Natural killer cell treated with Interleukin-12 subunit alpha and Interleukin-12 subunit beta and Interleukin-15 and Interleukin-18, amount 100 ng/mL, for 72 hours (primary cell): ENCODE results near the gene ALOX15B. TPM values are rescaled to one million over a fixed set of nuclear protein-coding genes. Genes with fewer than 3 reads are reported as not detected.

ENCODE experiments used
- ATAC-seq, 2 donors: fragments of 150-1000 bp; cut with Tn5 transposase in 1 of 2; sonication (Bioruptor Pico), chemical (Tn5 transposase) in 1 of 2; 2 replicates each; pipeline ENCODE4 v1.10.0; 2021
- DNase-seq: peaks from one replicate; pipeline ENCODE4 v3.0.0; 2022; ENCODE audit warnings: low spot score
- H3K27ac Mint-ChIP-seq, 2 donors: 1 replicate in 1 of 2; 2 replicates in 1 of 2; pipeline ENCODE4 v1.8.0; 2022; ENCODE audit warnings: mixed read lengths in 2 of 2, mild to moderate bottlenecking in 1 of 2, moderate library complexity in 1 of 2
- H3K27me3 Mint-ChIP-seq, 2 donors: 1 replicate in 1 of 2; 2 replicates in 1 of 2; pipeline ENCODE4 v1.8.0; 2022; ENCODE audit warnings: mixed read lengths in 2 of 2
- H3K36me3 Mint-ChIP-seq: one replicate; pipeline ENCODE4 v1.8.0; 2022; ENCODE audit warnings: mixed read lengths
- H3K4me1 Mint-ChIP-seq, 2 donors: 1 replicate in 1 of 2; 2 replicates in 1 of 2; pipeline ENCODE4 v1.8.0; 2022; ENCODE audit warnings: low read depth in 2 of 2, mixed read lengths in 2 of 2, mild to moderate bottlenecking in 1 of 2
- H3K4me3 Mint-ChIP-seq: one replicate; pipeline ENCODE4 v1.8.0; 2022; ENCODE audit warnings: mixed read lengths
- H3K9me3 Mint-ChIP-seq: 2 replicates; pipeline ENCODE4 v1.8.0; 2022; ENCODE audit warnings: mixed read lengths
- total RNA-seq, 2 donors: library from RNA; stranded (reverse); gene quantifications; one replicate each; pipeline ENCODE4 v1.2.3, GENCODE V29; 2022

Gene ALOX15B
- total RNA-seq, 2 donors from 2014 or later, result not detected

GRCh38 chr17:8005967-8006730, 32.7 kb upstream of the ALOX15B start:
- peaks cover 6 to 7% of the 10 kb centered on the region in 2 donors for H3K4me1 Mint-ChIP-seq
- no peak for DNase-seq
- ATAC-seq, result no peak
- no peaks in the 10 kb centered on the region for H3K9me3 Mint-ChIP-seq
- no peaks in the 10 kb centered on the region for H3K36me3 Mint-ChIP-seq
- H3K4me3 Mint-ChIP-seq, result no peak overlapping the region
- H3K27me3 Mint-ChIP-seq, result peaks cover 26 to 28% of the 10 kb centered on the region in 2 donors
- no peak overlapping the region for H3K27ac Mint-ChIP-seq

GRCh38 chr17:8006836-8007680, 31.8 kb upstream of the ALOX15B start:
- Mint-ChIP-seq H3K4me3 (no peak overlapping the region), H3K27me3 (peaks cover 18 to 21% of the 10 kb centered on the region in 2 donors), H3K27ac (no peak overlapping the region), H3K4me1 (peaks cover 3% of the 10 kb centered on the region in 2 donors), H3K36me3 (no peaks in the 10 kb centered on the region), H3K9me3 (no peaks in the 10 kb centered on the region)
- DNase-seq (no peak), ATAC-seq (peak in 1 of 2 donors; percentile 3)

GRCh38 chr17:8007836-8008235, 31.0 kb upstream of the ALOX15B start:
- no peaks in the 10 kb centered on the region for H3K9me3 Mint-ChIP-seq

GRCh38 chr17:8012045-8012580, 26.7 kb upstream of the ALOX15B start:
- Mint-ChIP-seq H3K36me3 (no peaks in the 10 kb centered on the region), H3K27ac (no peak overlapping the region), H3K4me1 (peaks cover 5 to 9% of the 10 kb centered on the region in 2 donors), H3K9me3 (no peaks in the 10 kb centered on the region), H3K4me3 (no peak overlapping the region), H3K27me3 (peaks cover 6 to 11% of the 10 kb centered on the region in 2 donors)
- ATAC-seq (no peak), DNase-seq (no peak)

More at GRCh38 chr17:8007836-8008235, 31.0 kb upstream of the ALOX15B start:
- DNase-seq (no peak), ATAC-seq (no peak)
- no peak overlapping the region for H3K27ac Mint-ChIP-seq
- peaks cover 16 to 18% of the 10 kb centered on the region in 2 donors for H3K27me3 Mint-ChIP-seq
- H3K4me1 Mint-ChIP-seq, result no peaks in the 10 kb centered on the region
- H3K4me3 Mint-ChIP-seq, result no peak overlapping the region
- H3K36me3 Mint-ChIP-seq, result no peaks in the 10 kb centered on the region

- Mint-ChIP-seq H3K36me3 (no peaks in the 10 kb centered on the region), H3K4me1 (peaks cover 5 to 9% of the 10 kb centered on the region in 2 donors), H3K27ac (no peak overlapping the region), H3K9me3 (no peaks in the 10 kb centered on the region), H3K27me3 (peaks cover 7 to 9% of the 10 kb centered on the region in 2 donors), H3K4me3 (no peak overlapping the region)
- DNase-seq (no peak), ATAC-seq (no peak)
These were observed 25.7 kb upstream of the ALOX15B start for GRCh38 chr17:8012996-8013640.

GRCh38 chr17:8013731-8014557, 24.9 kb upstream of the ALOX15B start:
- Mint-ChIP-seq H3K27me3 (peaks cover 7 to 9% of the 10 kb centered on the region in 2 donors), H3K4me1 (peaks cover 5 to 9% of the 10 kb centered on the region in 2 donors), H3K4me3 (no peak overlapping the region), H3K9me3 (no peaks in the 10 kb centered on the region), H3K36me3 (no peaks in the 10 kb centered on the region), H3K27ac (no peak overlapping the region)
- DNase-seq (no peak), ATAC-seq (no peak)

GRCh38 chr17:8014558-8014850, 24.4 kb upstream of the ALOX15B start:
- no peak for DNase-seq
- Mint-ChIP-seq H3K4me3 (no peak overlapping the region), H3K4me1 (peaks cover 5 to 9% of the 10 kb centered on the region in 2 donors), H3K27ac (no peak overlapping the region), H3K27me3 (peaks cover 7 to 10% of the 10 kb centered on the region in 2 donors), H3K9me3 (no peaks in the 10 kb centered on the region), H3K36me3 (no peaks in the 10 kb centered on the region)
- ATAC-seq, result no peak

GRCh38 chr17:8015236-8015956, 23.5 kb upstream of the ALOX15B start:
- no peaks in the 10 kb centered on the region for H3K9me3 Mint-ChIP-seq
- H3K27ac Mint-ChIP-seq, result no peak overlapping the region
- peaks cover 5 to 9% of the 10 kb centered on the region in 2 donors for H3K4me1 Mint-ChIP-seq
- no peak for DNase-seq
- H3K36me3 Mint-ChIP-seq, result no peaks in the 10 kb centered on the region
- no peak for ATAC-seq
- H3K27me3 Mint-ChIP-seq, result peaks cover 7 to 12% of the 10 kb centered on the region in 2 donors
- H3K4me3 Mint-ChIP-seq, result no peak overlapping the region

- Mint-ChIP-seq H3K4me1 (peaks cover 5 to 9% of the 10 kb centered on the region in 2 donors), H3K4me3 (peak overlapping the region; percentile 62), H3K36me3 (no peaks in the 10 kb centered on the region), H3K27me3 (peaks cover 7 to 12% of the 10 kb centered on the region in 2 donors), H3K9me3 (no peaks in the 10 kb centered on the region), H3K27ac (no peak overlapping the region)
- no peak for DNase-seq
- peak; percentile 2 to 13 for ATAC-seq
These were observed 22.8 kb upstream of the ALOX15B start for GRCh38 chr17:8015957-8016631.

- peak; percentile 67 to 76 for ATAC-seq
These were observed 22.0 kb upstream of the ALOX15B start for GRCh38 chr17:8016632-8017424.

GRCh38 chr17:8018436-8018835, 20.4 kb upstream of the ALOX15B start:
- Mint-ChIP-seq H3K27ac (no peak overlapping the region), H3K9me3 (no peaks in the 10 kb centered on the region), H3K4me1 (peaks cover 5 to 7% of the 10 kb centered on the region in 2 donors), H3K27me3 (peaks cover 7 to 14% of the 10 kb centered on the region in 2 donors), H3K4me3 (no peak overlapping the region), H3K36me3 (no peaks in the 10 kb centered on the region)
- no peak for DNase-seq
- no peak for ATAC-seq

More at GRCh38 chr17:8016632-8017424, 22.0 kb upstream of the ALOX15B start:
- Mint-ChIP-seq H3K9me3 (no peaks in the 10 kb centered on the region), H3K36me3 (no peaks in the 10 kb centered on the region), H3K4me1 (peaks cover 5 to 9% of the 10 kb centered on the region in 2 donors), H3K27ac (peak overlapping the region in 1 of 2 donors; percentile 39), H3K27me3 (peaks cover 7 to 12% of the 10 kb centered on the region in 2 donors), H3K4me3 (peak overlapping the region; percentile 62)
- DNase-seq, result no peak
